K562 treated with DMSO at 1 percent for 48 hours (cell line): Measurements from ENCODE around the gene COL16A1. TPM values are rescaled to one million over a fixed set of nuclear protein-coding genes. Genes with fewer than 3 reads are reported as not detected.

Experiments used
- total RNA-seq: library from RNA; unstranded; fragments of 300-600 nt; gene quantifications from 2 replicates; pipeline ENCODE4 v1.2.3, GENCODE V29; 2022; ENCODE audit warnings: low replicate concordance; ENCODE audit errors: extremely low read depth

Gene COL16A1
- total RNA-seq: not detected in 2 replicates

GRCh38 chr1:31703431-31704270, at the start of gene COL16A1:
Gene COL16A1, minus strand, starts transcription at chr1:31704017. Its CDS starts 1,824 bp downstream, at chr1:31702193.

GRCh38 chr1:31644560-31645273, 59.1 kb downstream of the COL16A1 start, which contains the start of gene PEF1:
Gene PEF1, minus strand, starts transcription at chr1:31644876. Its CDS starts 12 bp downstream, at chr1:31644864.

DNA sequence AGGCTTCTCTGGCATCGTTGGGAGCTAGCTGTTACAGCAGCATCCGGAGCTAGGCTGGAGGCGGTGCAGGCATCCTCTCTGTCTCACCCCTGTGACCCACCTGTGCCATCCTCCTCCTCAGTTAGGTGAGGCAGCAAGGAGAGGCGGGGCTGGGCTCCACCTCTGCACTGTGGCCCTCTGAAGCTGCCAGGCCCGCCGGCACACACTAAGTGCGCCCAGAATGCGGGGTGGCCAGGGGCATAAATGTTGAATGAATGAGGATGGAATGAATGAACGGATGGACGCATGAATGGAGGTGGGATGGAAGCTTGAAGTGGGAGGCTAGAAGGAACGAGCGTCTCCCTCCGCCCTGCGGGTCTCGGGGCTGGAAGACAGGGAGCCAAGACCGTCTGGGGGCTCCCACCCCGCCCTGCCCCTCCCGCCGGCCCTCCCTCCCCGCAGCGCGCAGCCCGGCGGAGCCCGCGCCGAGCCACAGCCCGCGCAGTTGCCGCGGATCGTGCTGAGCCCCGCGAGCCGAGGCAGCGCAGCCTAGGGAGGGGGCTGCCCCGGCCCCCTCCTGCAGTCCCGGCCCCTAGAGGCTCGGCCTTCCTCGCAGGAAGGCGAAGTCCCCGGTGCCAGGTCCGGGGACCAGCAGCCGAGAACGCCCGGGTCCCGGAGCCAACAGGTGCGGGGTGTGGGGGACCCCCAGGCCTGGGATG, 86.5 kb downstream of the COL16A1 start, which contains the start of gene HCRTR1:
HCRTR1 (plus strand) TSS at position 472 of the 698 bp plus-strand sequence. CDS start 1,504 bp downstream, outside the sequence.

Other genes with a start within 250 kb of the COL16A1 start
- not detected in 2 replicates for gene TINAGL1, start 127.5 kb downstream of the COL16A1 start, total RNA-seq
- gene HCRTR1, start 86.3 kb downstream of the COL16A1 start, total RNA-seq: not detected in 2 replicates
- gene PEF1, start 59.1 kb downstream of the COL16A1 start, total RNA-seq: not detected in 2 replicates
- gene ADGRB2, start 60.3 kb upstream of the COL16A1 start, total RNA-seq: not detected in 2 replicates
- gene SPOCD1, start 112.0 kb upstream of the COL16A1 start, total RNA-seq: not detected in 2 replicates
- 1,669 TPM in 1 of 2 replicates, not detected in the other for gene PTP4A2, start 234.4 kb upstream of the COL16A1 start, total RNA-seq